HG03103 (cell line): Measurements from ENCODE around the gene OR5K2.
A peak's percentile ranks its signal among the peaks of the same experiment; 100 is the strongest.

Experiments used
- ATAC-seq: cut with Tn5 transposase; IDR thresholded peaks from one replicate; pipeline ENCODE4 v1.9.1; 2021; ENCODE audit warnings: low read depth; ENCODE audit not compliant: unreplicated experiment

OR5K2 gene

DNA sequence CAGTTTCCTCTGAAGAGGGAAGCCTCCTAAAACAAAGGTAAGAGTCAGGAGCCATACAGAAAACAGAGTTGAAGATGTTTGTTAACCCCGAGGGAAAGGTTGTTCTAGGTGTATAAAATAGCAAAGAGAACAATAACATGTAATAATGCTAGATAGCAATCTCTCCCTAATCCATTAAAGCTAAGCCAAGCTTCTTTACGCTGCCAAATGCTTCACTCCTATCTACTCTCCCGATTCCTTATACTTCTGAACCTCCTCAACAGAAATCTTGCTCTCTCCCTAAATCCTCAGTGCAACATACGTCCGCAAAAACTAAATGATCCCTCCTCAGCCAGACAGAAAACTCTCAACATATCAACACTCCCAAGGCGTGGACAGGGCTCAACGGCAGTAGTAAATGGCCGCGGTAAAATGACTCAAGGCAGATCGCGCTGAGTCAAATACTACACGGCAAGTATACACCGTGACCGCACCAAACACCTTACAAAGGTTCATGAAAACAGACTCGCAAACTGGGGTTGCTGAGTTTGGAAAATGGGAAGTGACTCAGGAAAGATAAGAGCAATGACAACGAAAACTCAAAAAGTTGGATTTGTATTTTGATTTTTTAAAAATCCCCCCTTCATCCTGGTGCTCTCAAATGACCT, 24.5 kb downstream of the OR5K2 start:
- peak; percentile 35 for ATAC-seq

DNA sequence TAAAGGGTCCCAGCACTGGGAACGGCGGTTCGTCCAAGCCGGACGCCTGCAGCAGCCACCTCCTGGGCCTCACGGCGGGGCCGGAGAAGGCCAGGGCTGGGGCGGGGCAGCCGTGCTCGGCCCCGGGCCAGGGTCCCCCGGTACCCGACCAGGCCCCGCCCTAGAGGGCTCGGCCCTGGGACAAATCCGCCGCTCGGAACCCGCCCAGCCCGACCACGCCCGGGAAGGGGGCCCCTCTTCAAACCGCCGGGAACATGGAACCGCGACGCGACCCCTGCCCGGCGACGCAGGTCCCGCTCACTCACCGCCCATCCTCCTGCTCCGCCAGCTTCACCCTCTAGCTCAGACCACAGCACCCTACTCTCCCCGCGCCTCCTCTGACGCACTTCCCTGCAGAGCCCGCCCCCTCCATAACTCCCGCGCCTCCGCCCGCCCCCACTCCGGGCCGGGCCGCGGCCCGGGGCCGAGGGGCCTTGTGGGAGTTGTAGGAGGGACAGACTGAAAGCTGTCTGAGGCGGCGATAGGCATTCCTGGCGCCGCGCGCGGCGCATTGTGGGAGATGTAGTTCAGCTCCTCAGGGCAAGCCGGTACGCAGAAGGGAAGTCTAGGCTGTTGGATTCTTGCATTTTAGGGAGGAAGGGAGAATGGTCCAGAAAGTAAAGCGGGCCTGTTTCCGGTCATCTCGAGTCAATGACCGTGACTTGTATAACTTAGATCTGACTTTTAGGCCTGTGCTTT, 25.2 kb downstream of the OR5K2 start, which contains the start of gene CLDND1:
Gene CLDND1, minus strand, starts transcription at position 359 of the 738 bp plus-strand sequence. CDS start 1,478 bp downstream, outside the sequence.
- peak; percentile 86 for ATAC-seq

DNA sequence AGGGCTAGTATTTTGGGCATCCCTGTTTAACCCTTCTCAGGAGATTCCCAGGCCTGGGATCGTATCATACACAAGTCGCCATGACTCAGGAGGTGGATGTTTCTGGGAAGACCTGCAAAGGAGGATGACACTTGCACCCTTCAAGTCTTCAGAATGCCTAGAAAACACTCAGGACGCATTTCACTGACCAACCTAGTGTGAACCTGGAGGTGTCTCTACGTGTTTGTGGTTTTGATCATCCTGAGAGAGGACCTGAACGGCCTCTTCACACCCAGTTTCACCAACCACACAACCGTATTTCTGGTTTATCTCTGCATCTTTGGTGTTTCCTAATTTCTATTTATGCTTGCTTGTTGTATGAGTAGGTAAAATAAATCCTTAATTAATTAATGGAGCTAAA, 28.0 kb downstream of the OR5K2 start:
- ATAC-seq = no peak

DNA sequence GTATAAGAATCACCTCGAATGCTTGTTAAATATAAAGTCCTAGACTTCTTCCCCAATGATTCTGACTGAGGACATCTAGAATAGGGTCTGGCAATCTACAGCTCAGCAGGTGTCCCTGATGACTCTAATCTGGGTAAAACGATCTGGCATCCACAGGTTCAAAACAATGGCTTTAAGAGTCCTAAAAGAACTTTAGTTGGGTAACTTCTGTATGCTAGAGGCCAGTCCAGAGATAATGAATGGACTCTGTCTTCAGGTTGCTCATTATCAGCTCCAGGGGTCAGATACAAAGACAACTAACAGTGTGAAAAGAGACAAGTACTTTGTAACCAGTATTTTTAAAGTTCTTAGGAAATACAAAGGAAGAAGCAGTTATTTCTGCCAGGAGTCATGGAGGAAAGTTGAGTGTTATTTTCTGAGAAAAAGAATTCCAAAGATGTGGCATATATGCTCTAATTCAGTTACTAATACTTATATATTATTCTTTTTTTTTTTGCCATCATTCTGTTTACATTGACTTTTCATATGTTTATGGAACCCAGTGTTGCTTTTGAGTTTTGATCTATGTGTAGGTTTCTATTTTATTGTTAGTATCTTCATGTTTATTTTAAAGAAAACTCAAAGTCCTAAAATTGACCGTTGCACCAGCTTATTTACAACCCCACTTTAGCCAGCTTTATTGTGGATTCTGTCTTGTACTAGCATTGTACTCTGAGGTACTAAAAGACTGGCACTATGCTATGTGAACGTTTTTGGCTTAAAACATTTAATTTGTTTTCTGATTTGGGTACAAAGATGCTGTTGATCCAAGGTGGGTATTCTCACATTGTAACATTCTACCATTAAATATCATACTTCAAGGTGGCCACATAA, 31.2 kb downstream of the OR5K2 start:
- no peak for ATAC-seq

GRCh38 chr3:98529856-98530459, 32.5 kb downstream of the OR5K2 start:
- ATAC-seq = no peak

- ATAC-seq = peak; percentile 33
These were observed 33.2 kb downstream of the OR5K2 start for GRCh38 chr3:98530676-98531075.

DNA sequence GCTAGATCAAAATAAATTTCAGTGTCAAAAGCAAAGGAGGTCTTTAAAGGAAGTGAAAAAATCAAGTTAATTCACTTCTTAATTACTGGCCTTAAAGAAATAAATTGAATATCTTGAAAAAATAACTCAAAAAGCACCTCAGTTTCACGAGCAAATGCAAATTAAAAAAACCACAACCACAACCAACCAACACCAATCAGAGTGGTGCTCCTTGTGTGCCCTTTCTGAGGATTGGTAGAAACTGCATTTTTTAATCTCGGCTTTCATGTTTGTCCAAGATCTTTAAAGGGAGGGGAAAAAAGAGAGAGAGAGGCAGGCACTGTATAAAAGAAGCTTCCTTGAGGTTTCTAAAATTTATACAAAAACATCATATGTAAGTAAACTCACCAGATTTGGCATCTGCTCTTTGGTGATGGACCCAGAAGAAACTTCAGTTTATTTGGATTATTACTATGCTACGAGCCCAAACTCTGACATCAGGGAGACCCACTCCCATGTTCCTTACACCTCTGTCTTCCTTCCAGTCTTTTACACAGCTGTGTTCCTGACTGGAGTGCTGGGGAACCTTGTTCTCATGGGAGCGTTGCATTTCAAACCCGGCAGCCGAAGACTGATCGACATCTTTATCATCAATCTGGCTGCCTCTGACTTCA, 34.3 kb downstream of the OR5K2 start, which contains the start of gene GPR15:
Gene GPR15, plus strand, starts transcription at position 357 of the 653 bp plus-strand sequence. Its CDS starts 56 bp downstream, at position 413.
- ATAC-seq = peak; percentile 24

DNA sequence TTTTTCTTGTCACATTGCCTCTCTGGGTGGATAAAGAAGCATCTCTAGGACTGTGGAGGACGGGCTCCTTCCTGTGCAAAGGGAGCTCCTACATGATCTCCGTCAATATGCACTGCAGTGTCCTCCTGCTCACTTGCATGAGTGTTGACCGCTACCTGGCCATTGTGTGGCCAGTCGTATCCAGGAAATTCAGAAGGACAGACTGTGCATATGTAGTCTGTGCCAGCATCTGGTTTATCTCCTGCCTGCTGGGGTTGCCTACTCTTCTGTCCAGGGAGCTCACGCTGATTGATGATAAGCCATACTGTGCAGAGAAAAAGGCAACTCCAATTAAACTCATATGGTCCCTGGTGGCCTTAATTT, 34.8 kb downstream of the OR5K2 start:
- ATAC-seq = no peak

DNA sequence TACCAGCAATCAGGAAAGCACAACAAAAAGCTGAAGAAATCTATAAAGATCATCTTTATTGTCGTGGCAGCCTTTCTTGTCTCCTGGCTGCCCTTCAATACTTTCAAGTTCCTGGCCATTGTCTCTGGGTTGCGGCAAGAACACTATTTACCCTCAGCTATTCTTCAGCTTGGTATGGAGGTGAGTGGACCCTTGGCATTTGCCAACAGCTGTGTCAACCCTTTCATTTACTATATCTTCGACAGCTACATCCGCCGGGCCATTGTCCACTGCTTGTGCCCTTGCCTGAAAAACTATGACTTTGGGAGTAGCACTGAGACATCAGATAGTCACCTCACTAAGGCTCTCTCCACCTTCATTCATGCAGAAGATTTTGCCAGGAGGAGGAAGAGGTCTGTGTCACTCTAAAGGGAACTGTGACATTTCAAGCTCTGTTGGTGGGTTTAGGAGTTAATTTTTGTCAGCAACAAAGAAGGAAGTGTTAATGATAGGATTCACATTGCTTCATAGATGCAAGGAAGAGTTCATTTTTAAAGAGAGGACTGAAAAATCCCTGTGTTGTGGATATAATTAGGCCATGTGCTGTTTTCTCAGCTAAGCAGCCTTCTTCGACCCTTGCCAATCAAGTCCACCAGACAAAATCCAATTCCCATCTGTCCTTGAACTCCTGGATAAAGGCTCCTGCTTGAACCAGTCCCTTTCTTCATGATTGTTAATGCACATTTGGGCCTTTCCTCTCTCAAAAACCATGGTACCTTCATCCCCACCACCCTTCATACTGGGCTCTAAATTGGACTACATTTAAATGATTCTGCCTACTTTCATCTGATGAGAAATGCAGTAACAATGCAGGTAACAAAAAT, 35.5 kb downstream of the OR5K2 start:
- ATAC-seq = no peak

DNA sequence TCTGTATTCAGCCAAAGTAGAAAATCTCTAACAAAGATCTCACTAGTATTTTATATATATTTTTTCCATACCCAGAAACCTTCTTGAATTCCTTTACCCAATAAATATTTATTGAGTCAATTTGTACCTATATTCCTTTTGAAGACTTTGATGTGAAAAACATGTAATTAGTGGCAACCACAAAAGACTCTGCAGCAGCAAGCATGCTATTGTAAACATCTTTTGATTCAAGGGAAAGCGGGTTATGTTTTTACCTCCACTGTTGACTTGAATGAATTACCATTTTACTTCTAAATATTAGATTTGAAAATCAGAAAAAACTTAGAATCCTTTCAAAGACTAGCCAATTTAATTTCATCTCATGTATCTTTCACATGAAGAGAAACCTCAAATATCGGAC, 36.7 kb downstream of the OR5K2 start:
- ATAC-seq = no peak

DNA sequence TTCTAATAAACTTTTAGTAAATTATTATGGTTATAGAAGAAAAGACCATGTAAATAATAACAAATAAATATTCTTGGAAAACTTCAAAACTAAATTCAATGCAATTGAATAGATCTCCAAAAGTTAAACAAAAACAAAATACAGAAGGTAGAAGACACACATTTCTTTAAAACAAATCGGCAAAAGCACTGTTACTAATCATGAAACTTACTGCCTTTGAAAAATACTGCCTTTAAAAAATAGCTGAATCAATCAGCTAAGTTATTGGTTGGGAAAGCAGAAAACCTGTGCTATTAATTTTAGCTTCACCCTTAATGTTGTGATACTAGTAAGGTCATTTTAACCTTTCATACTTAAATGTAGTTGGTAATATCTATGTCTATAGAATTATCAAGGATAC, 37.3 kb downstream of the OR5K2 start:
- no peak for ATAC-seq

DNA sequence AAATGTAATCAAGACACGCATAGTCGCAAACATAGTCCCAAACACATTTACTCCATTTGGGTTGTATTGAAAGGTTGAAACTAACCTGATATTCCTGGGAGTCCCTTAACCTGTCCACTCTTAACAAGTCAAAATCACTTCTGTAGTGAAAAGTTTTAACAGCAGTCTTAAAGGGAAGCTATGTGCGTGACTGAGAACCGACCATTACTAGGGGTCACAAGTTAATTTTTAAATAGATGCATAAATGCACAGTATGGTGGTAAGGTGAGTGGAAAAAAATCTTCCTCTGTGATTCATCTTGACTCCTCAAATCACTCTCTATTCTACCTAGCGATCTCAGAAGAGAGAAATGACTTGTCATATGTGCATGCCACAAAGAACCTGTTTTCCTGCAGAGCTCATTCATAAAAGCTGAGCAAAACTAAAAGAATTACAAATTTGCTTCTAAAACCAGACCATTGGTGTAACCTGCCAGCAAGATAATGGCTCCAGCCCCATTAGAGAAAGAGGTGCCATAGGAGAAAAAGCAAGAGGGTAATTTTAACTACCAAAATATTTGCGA, 39.1 kb downstream of the OR5K2 start:
- ATAC-seq = peak; percentile 73

DNA sequence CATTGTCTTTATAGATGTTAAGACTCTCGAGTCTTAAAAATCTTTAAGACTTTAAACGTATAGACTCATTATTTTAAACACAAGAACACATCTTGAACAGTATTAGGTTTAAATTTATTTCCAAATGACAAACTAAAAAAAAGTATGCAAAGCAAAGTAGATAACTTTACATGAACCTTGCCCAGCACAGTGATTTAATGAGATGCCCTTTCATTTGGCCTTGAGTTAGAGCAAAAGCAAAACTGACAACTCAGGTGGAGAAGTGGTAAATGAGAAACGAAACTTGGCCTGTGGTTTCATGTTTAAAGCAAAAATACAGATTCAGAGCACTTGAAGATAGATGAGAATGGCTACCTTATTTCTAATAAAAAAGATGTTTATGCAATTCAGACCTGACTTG, 42.9 kb downstream of the OR5K2 start:
- ATAC-seq = peak; percentile 38

- ATAC-seq = no peak
These were observed 44.2 kb downstream of the OR5K2 start for GRCh38 chr3:98541695-98542094.

GRCh38 chr3:98542623-98543022, 45.1 kb downstream of the OR5K2 start:
- no peak for ATAC-seq

DNA sequence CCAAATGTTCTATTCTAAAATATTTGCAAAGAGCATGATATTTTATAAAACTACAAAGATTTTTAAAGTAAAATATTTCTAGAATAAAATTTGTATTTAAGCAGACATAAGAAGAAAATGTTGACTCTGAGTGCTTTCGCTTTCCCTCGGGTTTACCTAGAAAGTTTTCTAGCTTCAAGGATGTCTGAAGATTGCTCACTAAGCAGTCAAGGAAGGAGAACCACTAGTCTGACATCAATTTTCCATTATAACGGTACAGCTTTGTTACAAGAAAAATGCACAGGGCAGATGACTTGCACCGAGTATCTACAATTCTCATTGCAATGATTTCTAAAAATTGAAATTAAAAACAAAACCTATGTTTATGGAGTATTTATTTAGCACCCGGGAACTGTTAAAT, 48.5 kb downstream of the OR5K2 start:
- ATAC-seq = peak; percentile 67
